Measurements from ENCODE around the gene TMEM235. TPM values are rescaled to one million over a fixed set of nuclear protein-coding genes. Genes with fewer than 3 reads are reported as not detected.

TMEM235 gene
- total RNA-seq, 1 donor: not detected

DNA sequence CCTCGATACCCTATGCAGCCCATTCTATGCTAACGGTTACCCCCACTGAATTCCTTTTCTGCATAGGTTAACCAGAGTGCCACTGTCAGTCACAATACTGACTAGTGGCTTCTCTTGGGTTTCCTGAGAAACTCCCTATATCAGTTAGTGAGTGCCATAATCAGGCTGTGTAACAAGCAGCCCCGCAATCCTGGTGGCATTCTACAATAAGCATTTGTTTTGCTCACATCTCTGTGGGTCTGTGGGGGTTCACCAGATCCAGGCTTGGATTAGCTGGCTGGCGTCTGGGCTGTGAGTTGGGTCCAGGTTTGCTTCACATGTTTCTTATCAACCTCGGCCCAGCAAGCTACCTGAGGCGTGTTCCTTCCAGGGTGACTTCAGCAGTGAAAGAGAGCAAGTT is 42.4 kb downstream of the TMEM235 start:
- H3K4me3 ChIP-seq (ENCODE audit: low read depth, low read length): no peak overlapping the region
- DNase-seq (ENCODE audit: low read depth): no peak
- TF ChIP-seq, protein P1, sequence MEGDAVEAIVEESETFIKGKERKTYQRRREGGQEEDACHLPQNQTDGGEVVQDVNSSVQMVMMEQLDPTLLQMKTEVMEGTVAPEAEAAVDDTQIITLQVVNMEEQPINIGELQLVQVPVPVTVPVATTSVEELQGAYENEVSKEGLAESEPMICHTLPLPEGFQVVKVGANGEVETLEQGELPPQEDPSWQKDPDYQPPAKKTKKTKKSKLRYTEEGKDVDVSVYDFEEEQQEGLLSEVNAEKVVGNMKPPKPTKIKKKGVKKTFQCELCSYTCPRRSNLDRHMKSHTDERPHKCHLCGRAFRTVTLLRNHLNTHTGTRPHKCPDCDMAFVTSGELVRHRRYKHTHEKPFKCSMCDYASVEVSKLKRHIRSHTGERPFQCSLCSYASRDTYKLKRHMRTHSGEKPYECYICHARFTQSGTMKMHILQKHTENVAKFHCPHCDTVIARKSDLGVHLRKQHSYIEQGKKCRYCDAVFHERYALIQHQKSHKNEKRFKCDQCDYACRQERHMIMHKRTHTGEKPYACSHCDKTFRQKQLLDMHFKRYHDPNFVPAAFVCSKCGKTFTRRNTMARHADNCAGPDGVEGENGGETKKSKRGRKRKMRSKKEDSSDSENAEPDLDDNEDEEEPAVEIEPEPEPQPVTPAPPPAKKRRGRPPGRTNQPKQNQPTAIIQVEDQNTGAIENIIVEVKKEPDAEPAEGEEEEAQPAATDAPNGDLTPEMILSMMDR (IDR thresholded peaks at IDR 0.05; ENCODE audit: insufficient read depth, low read depth, low read length): no peak

DNA sequence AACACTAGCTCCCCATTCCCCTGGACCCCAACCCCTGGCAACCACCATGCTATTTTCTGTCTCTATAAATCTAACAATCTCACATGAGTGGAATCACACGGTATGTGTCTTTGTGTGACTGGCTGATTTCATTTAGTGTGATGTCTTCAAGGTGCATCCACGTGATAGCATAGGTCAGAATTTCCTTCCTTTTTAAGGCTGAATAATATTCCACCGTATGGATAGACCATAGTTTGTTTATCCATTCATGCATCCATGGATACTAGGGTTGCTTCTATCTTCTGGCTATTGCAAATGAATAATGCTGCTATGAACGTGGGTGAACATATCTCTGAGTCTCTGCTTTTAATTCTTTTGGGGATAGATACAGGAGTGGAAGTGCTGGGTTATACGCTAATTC is 43.9 kb downstream of the TMEM235 start:
- H3K4me3 ChIP-seq (ENCODE audit: low read depth, low read length): no peak overlapping the region
- TF ChIP-seq, protein P1 (IDR thresholded peaks at IDR 0.05; ENCODE audit: insufficient read depth, low read depth, low read length): no peak
- DNase-seq (ENCODE audit: low read depth): no peak

DNA sequence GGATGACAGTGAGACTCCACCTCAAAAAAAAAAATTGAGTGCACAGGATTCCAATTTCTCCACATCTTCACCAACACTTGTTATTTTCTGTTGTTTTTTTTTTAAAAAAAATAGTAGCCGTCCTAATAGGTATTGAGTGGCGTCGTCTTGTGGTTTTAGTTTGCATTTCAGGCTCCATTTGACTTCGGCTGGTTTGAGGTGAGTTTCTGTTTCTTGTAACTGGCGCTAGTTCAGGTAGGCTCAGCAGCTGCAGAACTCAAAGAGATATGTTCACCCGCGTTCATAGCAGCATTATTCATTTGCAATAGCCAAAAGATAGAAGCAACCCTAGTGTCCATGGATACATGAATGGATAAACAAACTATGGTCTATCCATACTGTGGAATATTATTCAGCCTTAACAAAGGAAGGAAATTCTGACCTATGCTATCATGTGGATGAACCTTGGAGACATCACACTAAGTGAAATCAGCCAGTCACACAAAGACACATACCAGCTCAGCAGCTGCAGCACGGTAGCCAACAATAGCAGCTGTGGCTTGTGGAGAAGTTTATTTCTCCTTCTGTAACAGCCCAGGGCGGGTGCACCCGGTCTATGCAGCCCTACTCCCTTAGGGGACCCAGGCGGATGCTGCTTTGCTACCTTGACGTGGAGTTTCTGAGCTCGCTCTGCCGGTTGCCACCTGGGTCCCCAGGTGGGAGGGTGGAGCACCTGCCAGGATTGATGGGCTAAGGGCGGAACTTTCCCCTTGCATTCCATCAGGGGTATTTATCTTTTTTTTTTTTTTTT is 44.9 kb downstream of the TMEM235 start:
- TF ChIP-seq, protein P1 (IDR thresholded peaks at IDR 0.05; ENCODE audit: insufficient read depth, low read depth, low read length): no peak
- DNase-seq (ENCODE audit: low read depth): no peak
- H3K4me3 ChIP-seq (ENCODE audit: low read depth, low read length): no peak overlapping the region

DNA sequence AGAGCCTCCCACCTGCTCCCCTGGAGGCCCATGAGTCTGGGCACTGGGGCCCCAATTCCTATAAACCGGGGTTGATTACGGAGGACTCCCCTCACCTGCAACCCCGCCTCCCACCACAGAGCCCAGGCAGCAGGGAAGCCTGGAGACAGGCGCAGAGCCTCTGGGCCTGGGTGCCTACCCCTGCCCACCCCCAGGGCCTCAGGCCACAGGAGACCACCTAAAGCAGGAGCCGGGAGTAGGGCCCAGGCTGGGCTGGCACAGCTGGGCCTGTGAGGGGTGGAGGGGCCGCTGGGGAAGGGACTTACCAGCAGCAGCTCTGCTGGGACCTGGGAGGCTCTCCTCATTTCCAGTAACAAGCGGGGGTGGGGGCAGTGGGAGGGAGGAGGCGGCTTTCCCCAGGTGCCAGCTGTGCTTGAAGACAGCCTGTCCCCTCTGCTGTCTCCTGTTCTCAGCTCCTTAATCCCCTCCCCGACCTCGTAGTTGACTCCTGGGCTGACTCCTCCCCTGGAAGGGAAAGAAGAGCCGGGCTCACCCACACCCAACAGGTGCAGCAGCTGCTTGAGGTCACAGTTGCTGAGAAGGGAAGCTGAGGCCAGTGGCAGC is 46.8 kb downstream of the TMEM235 start:
- H3K4me3 ChIP-seq (ENCODE audit: low read depth, low read length): no peak overlapping the region
- TF ChIP-seq, protein P1 (IDR thresholded peaks at IDR 0.05; ENCODE audit: insufficient read depth, low read depth, low read length): no peak
- peak; percentile 34 for DNase-seq (ENCODE audit: low read depth)

DNA sequence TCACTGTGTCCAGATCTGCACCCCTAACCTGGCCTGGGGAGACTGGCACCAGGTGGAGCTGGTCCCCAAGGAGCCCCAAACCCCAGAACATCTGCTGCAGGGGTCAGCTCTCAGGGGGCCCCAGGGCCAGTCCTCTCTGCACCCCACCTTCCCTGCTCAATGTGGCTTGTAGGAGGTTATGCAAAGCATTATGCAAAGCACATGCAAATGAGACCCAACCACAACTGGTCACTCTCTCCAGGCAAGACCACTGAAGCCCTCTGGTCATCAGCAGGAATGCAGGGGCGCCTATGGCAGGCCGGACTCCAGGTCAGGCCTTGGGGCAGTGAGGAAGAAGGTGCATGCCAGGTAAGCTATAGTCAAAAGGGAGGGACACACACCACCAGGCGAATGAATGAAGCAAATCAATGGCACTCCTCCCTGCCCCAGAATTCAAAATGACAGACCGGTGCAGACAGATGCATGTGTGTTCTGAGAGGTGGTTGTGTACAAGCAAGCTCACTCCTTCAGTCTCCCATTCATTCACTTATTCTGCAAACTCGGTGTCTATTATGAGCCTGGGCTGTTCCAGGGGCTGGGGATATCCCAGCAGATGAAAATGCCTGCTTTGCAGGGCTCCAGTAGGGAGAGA is 48.0 kb downstream of the TMEM235 start:
- TF ChIP-seq, protein P1 (IDR thresholded peaks at IDR 0.05; ENCODE audit: insufficient read depth, low read depth, low read length): no peak
- H3K4me3 ChIP-seq (ENCODE audit: low read depth, low read length): no peak overlapping the region
- DNase-seq (ENCODE audit: low read depth): no peak

DNA sequence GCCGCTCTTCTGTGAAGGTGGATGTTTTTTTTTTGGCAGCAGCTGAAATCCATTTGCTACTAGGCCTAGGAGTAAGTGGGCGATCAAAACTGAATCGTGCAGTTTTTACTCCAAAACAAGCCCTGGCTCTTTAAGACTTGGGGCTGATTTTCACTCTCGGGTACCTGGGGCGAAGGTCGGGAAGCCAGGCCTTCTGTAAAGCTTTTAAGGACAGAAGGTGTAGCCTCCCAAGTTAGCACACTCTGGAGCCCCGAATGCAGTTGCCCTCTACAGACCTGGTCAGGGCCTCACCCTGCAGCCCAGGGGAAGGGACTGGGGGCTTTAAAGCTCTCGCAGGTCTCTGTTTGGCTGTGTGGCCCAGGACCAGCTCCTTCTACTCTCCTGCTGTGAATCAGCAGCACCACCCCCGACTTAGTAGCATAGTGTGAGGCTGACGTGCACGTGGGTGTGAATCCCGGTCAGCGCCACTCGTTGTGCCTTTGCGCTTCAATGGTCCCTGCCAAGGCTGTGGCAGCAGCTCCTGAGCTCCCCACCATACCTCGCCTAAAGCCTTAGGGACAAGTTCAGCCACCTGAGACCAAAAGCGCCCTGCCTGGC is 49.9 kb downstream of the TMEM235 start:
- H3K4me3 ChIP-seq (ENCODE audit: low read depth, low read length): no peak overlapping the region
- no peak for DNase-seq (ENCODE audit: low read depth)
- TF ChIP-seq, protein P1 (IDR thresholded peaks at IDR 0.05; ENCODE audit: insufficient read depth, low read depth, low read length): no peak

All from fibroblast of villous mesenchyme (primary cell).